Activated CD8-positive, alpha-beta memory T cell treated with anti-CD3 and anti-CD28 coated beads, Interleukin-2, amount 50 U/mL, for 24 hours (primary cell): ENCODE measurements around the gene TERB1.

Experiments
- DNase-seq: peaks from one replicate; pipeline ENCODE4 v3.0.0-alpha.2; 2020; ENCODE audit errors: extremely low read depth

The TERB1 gene

DNA sequence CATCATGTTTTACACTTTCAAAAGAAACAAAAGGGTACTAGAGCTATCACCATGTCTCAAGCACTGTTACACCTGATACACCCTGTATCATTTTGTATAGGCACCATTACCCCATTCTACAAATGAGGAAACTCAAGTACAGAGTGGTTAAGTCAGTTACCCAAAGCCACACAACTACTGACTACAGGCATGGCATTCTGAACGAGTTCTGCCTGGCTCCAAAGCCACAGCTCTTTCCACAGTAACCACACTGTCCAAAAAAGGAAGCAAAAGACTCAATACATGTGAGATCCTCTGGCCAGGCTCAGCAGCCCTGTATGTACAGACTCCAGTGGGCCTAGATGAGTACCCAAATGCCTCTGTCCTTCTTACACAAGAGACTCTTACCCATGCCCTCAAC, 54.7 kb downstream of the TERB1 start:
- no peak for DNase-seq

DNA sequence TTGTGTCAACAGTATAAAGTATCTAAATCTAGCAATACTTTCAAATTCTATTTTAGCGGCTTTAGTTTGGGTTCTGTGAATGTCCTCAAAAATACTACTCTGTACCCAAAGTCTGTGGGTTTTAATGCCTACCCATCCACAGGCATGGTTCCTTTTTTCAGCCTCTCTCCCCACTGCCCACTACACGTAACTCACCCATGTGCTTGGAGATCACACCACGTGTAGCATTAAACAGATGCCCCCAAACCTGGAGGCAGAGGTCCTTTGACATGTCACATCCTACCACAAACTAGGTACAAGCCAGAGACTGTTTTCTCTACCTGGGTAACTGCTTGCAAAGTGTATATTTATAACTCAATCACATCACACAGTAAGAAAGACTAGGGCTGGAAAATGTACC, 55.3 kb downstream of the TERB1 start:
- DNase-seq = no peak

DNA sequence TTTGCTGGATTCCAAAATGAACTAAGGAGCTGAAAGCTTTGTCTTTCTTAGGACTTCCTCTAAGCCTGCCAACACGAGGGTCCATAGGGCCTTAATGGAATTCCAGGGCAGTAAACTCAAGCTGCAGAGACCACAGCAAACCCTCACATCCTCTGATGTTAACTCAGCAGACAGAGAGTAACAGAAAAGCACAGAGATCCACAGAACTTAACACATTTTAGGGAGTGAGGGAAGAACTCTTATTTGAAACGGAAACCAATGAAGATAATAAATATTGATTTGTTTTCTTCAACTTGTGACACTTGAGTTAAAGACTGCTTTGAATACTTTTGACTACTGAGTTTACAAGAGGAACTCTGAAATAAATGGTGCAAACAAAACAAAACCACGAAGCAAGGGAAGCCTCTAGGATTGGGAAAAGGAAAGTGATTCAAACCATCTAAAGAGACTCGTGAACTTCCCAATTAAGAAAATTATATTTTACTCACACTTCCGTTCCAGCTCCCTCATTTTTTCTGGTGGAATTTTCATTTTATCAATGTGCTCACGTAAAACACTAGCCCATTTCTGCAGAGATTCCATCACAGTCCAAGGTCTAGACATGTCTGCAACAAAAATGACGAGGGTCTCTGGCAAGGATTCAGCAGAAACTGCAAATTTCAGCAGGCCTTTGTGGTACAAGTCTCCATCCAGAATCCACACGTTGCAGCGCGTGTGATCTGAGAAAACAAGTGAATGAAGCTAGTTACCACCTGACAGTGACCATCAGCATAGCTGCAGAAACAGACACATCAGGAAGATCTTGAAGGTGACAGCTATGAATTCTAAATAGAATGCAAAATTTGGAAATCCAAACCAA, 59.2 kb downstream of the TERB1 start:
- DNase-seq = no peak

DNA sequence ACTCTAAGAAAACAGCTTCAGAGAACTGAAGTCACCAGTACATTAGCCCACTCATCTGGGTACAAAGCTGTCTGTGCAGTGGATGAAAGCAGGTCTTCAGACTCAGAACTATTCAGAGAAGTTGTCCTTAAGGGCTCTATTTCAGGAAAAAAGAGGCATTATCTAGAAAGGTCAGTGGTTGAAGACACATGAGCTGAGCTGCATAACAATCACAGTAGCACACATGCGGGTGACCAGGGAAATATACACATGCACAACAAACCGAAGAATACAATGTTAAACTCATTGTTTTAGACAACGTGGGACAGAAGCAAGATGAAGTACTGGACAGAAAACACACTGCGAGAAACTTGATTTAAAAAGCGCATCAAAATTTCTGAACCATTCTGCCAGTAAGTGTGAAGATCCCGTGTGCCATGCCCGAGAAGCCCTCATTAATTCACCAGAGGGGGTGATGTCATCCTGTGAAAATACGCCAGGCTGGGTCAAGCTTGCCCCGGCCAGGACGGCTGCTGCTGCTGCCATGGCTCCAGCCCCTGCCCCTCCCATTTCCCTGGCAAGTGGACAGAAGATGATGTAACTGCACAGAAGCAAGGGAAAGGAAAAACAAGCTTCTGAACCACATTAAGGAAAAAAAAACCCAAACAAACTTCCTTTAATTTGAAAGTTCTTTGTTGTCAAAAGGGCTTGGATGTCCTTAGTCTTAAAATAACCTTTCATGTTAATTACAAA, 60.0 kb downstream of the TERB1 start:
- DNase-seq = no peak

DNA sequence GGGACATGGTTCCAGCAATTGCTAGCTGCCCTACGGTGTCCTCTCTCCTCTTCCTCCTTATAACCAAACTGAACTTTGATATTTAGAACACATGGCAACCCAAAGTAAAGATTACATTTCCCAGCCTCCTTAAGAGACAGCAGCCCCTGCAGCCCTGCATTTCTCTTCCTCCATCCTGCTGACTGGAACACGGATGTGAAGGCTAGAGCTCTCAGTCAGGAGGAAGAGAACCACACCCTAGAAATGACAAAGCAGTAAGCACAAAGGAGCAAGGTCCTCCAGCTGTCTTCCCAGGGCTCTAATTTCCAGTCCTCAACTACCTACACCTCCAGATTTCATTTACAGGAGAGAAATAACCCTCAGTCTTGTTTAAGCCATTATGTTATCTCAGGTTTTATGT, 60.9 kb downstream of the TERB1 start:
- no peak for DNase-seq

DNA sequence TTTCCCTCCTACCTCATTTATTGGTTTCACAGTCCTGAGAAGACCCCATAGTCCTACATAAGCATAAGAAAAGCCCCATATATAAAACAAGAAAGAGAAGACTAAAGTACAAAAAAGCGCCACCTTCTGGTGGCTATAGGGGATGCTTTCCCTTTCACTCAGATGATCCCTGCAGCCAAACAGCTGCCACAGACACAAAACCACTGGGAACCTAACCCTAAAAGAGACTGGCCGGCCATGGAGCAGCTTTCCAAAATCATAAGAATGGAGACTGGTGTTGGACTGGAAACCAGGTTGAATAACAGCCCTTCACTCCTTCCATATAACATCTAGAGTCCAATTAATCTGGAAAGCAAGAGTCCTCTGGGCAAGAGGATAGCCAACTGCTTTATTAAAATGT, 61.4 kb downstream of the TERB1 start:
- no peak for DNase-seq

DNA sequence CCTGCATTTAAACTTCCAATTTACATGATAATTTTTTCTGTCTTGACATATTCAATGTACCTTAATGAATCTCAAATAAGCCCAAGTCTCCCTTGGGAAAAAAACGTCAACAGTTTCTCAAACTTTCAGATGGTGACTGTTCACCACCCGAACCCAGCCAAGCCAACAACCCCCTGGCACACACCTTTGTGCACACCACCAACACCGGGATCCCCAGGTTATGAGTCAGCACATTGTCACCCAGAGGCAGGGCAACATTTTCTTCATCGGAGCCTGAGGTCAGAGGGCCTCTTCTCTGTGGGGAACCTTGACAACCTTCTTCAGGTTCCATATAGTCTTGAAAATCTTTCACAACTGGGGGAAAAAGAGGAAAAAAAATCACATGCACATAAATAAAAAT, 65.5 kb downstream of the TERB1 start:
- DNase-seq = no peak

DNA sequence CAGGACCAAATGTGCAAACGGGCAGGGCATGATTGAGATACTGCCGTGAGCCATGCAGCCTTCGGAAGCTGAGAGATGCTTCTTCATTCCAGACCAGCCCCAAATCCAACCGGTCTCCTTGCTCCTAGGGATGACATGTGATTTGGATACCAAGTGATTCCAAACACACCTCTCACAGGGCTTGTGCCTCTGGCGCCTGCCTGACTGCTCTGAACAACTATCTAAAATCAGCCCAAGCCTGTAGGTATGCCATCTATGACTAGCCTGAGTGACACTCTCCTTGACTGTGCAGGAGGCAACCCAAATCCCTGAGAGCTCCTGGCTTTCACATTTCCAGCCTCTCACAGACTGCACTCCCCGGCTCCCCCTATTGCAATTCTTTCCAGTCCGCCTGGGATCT, 70.3 kb downstream of the TERB1 start:
- no peak for DNase-seq

DNA sequence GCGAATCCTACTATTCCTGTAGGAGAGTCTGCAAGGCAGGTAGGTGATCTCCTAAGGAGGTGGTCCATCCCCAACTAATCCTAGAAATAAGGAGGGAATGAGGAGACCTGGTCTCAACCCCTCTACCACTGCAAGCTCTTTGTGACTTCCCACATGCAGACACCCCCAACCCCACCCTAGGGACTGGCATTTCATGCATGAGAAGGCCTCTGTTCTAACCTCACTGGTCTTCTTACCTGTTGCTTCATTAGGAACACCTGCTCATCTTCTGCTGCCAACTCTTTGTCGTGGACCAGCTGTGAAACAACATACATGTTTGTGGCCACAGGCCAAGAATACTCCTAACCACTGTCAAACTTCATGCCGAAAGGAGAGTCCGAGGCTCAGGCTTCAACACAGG, 72.6 kb downstream of the TERB1 start:
- DNase-seq = no peak

DNA sequence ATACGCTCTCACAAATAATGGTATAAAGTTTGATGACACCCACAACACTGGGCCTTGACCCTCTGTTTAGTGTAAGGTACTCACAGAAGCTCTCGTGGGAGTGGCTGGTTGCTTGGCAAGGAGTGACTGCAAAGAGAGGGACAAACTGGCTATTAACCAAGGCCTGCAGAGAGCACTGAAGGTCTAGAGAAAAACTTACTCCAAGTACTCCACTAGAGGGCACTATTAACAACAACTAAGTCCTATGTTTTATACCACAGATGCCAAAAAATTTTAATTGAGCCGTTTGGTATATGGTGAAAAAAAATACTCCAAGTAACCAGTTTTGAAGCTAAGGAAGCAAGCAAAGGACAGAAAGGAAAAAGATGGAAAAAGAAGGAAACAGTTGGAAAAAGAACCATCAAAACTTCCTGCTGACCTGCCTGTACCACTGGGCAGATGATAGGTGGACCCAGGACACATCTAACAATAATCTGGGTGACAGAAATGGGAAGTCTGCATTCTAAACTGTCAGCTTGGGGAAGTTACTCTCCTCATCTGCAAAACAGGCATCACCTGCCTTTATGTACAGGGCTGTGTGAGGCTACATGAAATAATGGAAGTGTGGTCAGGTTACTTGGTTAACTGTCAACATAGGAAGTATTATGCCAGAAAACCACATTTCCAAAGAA, 73.1 kb downstream of the TERB1 start:
- no peak for DNase-seq

DNA sequence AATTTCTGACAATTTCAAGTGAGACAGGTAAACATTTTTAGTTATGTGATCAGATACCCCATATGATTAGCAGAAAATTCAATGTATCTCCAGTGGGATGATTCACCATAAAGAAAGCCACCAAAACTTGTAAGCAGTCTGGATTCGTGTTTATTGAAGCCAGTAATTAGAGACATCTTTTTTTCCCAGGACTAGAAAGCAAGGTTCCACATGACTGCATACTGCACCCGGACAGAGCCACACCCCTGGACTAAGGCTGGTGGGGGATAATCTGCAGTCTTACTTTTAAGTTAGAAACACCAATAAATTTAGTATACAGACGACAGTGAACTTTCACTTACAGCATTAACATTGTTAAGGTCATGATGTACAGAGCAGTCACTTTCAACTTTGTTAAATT, 80.6 kb downstream of the TERB1 start:
- DNase-seq = no peak

DNA sequence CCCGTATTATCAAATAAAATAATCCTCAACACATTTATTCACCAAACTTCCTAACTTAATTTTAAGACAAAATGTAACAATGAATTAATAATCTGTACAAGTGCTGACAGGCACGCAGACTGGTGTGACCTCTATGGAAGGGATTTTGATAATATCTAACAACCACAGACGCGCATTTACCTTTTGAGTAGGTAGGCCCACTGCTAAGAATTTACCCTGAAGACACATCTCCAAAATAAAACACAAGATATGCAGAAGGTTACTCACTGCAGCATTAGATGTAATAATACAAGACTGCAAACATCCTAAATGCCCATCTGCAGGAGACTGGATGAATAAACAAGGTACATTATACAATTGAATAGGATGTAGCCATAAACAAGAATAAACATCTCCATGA, 82.1 kb downstream of the TERB1 start:
- no peak for DNase-seq

DNA sequence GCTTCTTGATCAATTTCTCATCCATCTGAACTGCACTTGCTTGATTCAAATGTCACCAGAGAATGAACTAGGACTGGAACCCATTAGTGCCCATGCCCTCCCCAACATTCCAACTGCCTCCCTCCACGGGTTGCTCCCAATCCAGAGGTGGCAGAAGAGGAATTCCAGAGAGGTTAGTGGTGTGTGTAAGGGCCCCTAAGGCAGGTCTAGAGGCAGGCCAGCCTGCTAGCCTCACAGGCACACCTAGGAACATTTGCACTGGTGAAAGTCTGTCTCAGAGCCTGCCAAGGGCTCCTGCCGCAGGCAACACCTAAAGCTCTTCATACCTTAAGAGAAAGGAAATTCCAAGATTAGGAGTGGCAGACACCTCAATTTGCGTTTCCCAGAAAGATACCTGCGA, 83.6 kb downstream of the TERB1 start:
- DNase-seq = no peak

DNA sequence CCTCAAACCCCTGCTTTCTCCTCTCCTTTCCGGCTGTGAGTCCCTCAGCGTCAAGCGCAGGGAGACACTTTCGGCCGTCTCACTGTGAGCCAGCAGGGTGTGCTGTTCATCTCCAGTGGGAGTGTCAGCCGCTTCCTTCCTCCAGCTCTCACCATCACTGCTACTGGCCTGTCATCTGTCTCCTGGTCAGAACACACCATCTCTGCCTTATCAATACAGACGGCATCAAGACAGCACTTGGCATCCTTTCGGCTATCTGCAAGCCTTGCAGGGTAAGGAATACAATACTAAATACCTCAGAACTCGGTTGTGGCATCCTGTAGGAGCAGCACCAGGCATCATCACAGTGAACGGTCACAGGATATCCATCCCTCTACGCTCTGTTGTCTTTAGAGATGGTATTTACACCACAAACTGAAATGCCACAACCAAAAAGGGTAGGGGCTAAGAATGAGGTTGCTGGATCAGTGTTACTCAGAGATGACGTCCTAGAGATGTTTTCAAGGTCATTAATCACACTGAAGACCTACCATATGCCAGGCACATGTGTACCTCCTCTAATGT, 84.2 kb downstream of the TERB1 start:
- DNase-seq = no peak

DNA sequence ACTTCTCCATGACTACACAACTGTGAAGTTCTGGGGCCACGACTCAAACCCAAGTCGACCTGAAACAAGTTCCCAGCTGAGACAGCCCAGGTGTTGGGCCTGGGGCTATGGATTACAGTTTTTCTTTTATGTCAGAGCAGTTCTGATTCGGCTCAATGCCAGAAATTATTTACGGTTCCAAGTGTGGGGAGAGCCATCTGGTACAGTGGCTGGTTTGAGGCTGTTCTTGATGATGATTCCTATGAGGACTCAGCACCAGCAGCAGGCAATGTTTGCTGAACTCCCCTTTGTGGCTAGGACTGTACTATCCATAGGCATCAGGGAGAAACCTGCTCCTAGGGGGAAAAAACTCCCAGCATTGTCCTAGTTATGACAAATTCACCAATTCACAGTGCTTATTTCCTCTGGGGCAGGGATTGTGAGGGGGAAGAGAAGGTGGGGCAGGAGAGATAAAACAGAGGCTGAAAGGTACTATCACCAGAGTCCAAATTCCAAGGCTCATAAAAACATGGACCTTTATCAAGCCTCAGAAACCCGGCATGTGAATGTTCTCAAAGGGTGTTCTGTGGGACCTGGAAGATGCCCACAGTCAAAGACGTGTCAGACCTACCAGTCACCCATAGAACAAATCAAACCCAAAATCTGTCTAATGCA, 86.6 kb downstream of the TERB1 start:
- DNase-seq = no peak

DNA sequence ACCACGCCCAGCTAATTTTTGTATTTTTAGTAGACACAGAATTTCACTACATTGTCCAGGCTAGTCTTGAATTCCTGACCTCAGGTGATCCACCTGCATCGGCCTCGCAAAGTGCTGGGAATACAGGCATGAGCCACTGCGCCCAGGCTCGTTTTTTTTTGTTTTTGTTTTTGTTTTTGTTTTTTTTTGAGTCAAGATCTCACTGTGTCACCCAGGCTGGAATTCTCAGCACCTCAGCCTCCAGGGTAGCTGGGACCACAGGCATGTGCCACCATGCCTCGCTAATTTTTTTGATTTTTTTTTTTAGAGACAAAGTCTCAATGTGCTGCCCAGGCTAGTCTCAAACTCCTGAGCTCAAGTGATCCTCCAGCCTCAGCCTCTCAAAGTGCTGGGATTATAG, 87.3 kb downstream of the TERB1 start:
- no peak for DNase-seq

DNA sequence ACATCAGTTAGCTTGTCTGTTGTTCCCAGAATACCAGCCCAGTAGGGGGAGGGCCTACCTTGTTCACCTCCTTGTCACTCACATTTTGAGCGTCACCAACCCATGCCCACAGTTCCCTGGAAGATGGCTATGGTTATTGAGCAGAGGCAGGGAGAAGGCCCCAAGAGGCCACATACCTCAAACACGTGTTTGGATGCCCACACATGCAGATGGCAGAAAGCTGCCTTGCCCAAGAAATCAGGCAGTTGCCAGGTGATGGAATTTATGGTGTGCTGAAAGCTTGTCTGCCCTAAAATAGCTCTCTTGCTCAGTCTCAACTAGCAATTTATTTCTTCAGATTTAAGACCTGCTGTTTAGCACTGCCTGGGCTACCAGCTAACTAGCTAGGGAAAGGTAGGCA, 88.3 kb downstream of the TERB1 start:
- no peak for DNase-seq

DNA sequence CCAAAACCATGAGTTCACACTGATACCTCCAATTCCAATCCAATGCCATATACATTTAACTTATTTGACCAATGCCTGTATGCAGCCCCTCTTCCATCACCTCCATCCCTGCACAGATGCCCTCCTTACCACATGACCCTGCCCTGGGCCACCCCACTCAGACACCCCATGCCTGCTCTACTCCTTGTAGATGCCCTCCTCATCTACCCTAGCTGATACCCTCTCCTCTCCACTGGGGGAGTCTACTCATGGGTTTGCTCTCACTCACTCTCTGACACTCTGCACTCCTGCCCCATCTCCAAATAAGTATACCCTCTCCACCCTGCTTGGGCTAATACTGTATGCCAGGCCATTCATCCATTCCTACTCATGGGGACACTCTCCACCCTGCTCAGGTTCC, 88.9 kb downstream of the TERB1 start:
- no peak for DNase-seq

DNA sequence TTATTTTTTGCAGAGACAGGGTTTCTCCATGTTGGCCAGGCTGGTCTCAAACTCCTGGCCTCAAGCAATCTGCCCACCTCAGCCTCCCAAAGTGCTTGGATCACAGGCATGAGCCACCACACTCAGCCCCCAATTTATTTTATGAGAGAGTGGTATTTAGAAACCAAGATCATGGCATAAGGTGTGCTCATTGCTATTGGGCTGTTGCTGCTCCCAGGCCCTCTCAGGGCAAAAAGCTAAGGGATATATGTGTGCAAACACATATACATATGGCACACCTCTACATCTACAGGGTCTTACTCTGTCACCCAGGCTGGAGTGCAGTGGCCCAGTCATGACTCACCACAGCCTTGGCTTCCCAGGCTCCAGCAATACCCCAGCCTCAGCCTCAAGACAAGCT, 89.8 kb downstream of the TERB1 start:
- DNase-seq = no peak

DNA sequence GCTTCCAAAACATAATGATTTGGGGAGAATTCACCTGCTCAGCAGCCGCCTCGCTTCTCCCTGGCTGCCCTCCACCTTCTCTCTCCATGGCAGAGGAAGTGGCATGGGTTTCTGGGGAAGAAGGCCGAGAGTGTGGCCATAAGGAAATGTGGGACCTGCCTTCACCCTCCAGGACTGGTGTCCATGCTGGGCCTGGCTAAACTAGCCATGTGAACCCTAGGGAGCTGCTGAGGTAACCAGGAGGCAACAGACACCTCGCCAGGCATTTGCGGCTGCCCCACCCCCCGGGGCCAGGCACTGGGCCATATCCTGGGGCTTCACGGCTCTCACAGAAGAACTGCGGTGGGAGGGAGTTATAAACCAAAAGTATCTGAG, 94.9 kb downstream of the TERB1 start:
- no peak for DNase-seq

DNA sequence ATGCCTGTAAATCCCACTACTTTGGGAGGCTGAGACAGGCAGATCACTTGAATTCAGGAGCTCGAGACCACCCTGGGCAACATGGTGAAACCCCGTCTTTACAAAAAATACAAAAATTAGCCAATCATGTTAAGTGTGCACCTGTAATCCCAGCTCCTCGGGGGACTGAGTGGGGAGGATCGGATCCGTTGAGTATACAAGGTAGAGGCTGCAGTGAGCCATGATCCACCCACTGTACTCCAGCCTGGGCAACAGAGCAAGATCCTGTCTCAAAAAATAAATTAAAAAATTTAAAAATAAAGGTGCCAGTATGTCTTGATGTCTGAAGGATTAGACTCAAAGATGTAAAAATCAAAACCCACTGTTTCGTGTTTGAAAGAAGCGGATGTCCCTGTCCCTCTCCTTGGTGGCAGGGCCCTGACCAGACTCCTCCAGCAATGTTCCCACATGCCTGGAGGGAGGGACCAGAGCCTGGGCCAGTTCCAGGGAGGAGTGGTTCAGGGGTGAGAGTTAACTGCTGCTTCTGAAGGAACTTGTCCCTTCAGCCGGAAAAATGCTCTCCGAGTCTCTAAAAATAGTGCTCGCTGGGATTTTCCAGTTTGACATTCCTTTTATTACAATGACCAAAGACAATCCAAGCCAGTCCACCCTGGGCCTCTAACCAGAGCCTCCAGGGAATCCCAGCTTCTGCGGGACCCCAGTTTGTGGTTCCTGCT, 95.4 kb downstream of the TERB1 start:
- DNase-seq = no peak
